MV-4-11 (cell line): Measurements from ENCODE around the gene SRM.
"Not testable (repeated sequence)": the region's sequence is repeated elsewhere in the genome, so short reads cannot be mapped to it uniquely, and the experiment has no call there.

ENCODE experiments used
- DNase-seq: peaks from one replicate; lab custom pipeline; 2025; lab: John Stamatoyannopoulos, UW

SRM gene

GRCh38 chr1:11044849-11045427 lies 14.9 kb downstream of the SRM start:
- no peak for DNase-seq

GRCh38 chr1:11044086-11044848 lies 15.6 kb downstream of the SRM start:
- no peak for DNase-seq

- no peak for DNase-seq
These were observed 16.6 kb downstream of the SRM start for GRCh38 chr1:11042995-11043874.

- no peak for DNase-seq
These were observed 17.8 kb downstream of the SRM start for GRCh38 chr1:11042065-11042464.

GRCh38 chr1:11041048-11041447 lies 18.8 kb downstream of the SRM start:
- no peak for DNase-seq

GRCh38 chr1:11040105-11040429 lies 19.8 kb downstream of the SRM start:
- DNase-seq: not testable (repeated sequence)

GRCh38 chr1:11039351-11040104 lies 20.3 kb downstream of the SRM start:
- DNase-seq: no peak

- peak; percentile 74 for DNase-seq
These were observed 22.1 kb downstream of the SRM start for GRCh38 chr1:11037740-11038182.

GRCh38 chr1:11037019-11037739 lies 22.6 kb downstream of the SRM start:
- DNase-seq: not testable (repeated sequence)

GRCh38 chr1:11031624-11032262 lies 28.1 kb downstream of the SRM start:
- no peak for DNase-seq

GRCh38 chr1:11030865-11031264 lies 29.0 kb downstream of the SRM start:
- DNase-seq: no peak

GRCh38 chr1:11028018-11028417 lies 31.8 kb downstream of the SRM start:
- DNase-seq: no peak

GRCh38 chr1:11027316-11027715 lies 32.5 kb downstream of the SRM start:
- no peak for DNase-seq

- DNase-seq: peak; percentile 48
These were observed 32.9 kb downstream of the SRM start for GRCh38 chr1:11026903-11027302.

GRCh38 chr1:11026052-11026451 lies 33.8 kb downstream of the SRM start:
- no peak for DNase-seq

GRCh38 chr1:11025618-11026017 lies 34.2 kb downstream of the SRM start:
- DNase-seq: no peak

GRCh38 chr1:11024874-11025203 lies 35.0 kb downstream of the SRM start:
- DNase-seq: no peak

GRCh38 chr1:11024154-11024873 lies 35.5 kb downstream of the SRM start:
- DNase-seq: no peak

- DNase-seq: no peak
These were observed 36.6 kb downstream of the SRM start for GRCh38 chr1:11023201-11023600.

GRCh38 chr1:11019971-11020370 lies 39.8 kb downstream of the SRM start:
- DNase-seq: no peak
